ENCODE measurements around the gene MAST4.

MAST4 gene

DNA sequence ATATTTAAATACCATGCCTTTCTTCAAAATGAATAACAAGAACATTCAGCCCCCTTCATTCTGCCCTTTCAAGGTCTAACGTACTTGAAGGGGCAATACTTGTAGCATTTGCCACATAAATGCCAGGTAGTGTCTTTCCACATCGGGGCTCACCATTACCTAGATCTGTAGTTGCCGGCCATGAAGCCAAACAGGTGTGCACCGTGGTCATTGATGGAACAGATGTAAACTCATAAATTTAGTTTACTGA, 407.4 kb downstream of the MAST4 start:
- no peak for DNase-seq

DNA sequence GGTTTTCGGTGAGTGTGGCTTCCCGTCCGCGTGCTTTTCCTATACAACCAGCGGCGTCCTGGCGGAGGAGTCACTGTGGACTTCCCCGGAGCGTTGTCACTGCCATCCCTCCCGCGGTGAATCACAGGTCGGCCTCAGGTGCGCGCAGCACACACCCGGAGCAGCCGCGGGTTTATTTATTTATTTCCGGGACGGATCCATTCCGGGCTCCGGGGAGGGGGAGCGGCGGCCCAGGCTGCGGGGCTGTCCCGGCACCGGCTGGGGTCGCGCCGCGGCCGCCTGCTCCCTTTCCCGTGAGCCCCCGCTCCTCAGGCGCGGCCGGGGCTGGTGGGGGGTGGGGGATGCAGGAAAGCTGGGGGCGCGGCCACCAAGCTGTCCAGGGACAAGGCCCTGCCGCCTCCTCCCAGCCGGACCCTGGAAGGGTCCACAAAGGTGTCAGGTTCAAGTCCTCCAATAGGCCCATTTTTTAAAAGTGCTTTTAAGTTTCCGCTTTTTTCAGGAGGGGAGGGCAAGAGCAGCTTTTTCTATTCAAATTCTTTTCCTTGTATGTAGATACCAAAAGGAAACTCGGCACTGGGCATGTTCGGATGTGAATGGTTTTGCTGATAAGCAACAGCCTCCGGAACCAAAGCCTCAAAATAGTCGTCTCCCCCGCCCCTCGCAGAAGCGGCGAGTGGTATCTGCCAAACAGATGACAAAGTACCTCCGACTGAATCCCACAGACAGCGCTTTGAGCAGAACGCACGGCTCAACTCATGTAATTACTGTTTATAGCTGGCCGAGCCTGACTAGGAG, 407.9 kb downstream of the MAST4 start:
- peak; percentile 85 to 92 for DNase-seq

DNA sequence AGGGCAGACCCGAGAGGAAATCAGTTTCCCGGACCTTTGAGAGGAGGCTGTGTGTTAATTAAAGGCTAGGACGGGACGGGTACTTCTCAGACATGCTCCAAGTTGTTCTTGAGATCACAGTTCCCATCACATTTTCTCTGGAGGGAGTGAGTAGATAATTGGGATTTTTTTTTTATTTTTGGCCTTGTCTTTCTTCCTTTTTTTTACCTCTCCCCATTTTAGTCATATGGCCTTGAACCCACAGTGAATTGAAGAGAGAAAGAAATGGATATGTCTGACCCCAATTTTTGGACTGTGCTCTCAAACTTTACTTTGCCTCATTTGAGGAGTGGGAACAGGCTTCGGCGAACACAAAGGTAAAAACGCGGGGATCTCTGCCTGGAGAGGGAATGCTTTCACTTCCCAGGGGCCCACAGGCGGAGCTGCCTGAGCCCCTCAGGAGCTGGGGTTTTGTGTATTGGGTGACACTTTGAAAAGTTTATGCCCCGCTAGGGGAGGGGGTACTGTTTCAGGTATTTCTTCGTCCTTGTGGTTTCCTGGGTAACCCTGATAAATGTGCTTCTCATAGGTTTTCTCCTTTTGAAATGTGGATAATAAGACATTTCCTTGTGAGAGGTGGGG, 408.6 kb downstream of the MAST4 start:
- DNase-seq: peak in 1 of 2 donors; percentile 10

DNA sequence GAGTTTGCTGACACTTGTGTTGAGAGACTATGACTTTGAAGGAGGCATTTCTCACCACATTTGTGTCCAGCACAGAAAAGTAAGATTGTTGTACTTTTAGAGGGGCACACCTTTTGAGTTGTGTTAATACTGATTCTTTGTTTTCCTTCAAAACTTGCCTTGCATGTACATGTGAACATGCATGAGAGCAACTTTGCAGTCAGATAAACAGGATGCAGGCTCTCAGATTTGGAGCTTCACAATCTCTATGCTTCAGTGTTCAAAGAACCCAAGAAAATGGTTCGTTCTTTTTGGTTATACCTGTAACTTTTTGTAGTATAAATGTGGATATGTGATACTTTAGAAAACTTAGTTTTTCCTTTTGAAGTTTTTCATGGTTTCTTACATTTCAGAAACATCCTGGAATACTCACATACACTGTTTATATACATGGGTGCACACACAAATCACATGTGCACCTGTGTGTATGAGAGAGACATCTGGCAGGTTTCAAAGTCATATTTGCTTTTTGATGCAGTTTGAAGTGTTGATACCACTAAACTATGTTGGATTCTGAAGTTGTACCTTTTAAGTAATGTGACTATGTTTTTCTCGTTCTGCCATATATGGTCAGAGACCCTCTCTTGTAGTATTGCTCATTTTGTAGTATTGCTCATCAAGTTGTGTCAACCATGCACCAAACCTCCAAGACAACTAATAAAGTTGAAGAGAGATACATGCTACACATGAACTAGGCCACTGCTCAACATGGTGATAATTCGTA, 409.7 kb downstream of the MAST4 start:
- no peak for DNase-seq

- no peak for DNase-seq
Measured at GRCh38 chr5:67006500-67006848, 410.3 kb downstream of the MAST4 start.

- DNase-seq: no peak
Measured at GRCh38 chr5:67009028-67009427, 412.8 kb downstream of the MAST4 start.

DNA sequence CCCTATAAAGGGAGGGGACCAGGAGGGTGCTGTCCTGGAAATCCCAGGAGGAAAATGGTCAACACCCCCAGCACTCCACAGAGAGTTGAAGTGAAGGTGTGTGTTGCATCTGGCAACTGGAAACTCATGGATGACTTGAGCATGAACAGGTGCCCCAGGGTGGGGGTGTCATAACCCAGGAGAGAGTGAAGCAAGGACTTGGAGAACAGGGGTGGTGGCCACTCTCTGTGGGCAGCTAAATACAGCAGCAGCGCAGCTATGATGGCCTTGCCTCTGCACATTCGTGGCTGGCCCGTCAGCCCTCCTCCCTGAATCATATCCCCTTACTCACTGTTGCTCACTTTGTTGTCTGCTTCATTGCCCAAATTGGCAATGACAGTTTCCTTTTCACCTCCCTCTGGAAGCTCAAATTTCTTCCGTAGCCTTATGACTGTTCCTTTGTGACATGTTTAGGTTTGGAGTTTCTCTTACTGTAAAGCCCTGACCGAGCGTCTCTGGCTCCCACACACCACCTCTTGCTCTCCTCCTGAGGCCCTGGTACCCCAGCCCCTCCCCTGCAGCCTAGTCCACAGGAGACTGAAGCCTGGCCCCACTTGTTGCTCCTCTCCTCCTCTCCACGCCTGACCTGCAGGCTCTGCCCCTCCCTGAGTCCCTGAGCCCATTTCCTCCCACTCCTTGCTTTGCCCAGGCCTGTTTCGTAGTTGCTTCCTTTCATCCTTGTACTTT, 414.7 kb downstream of the MAST4 start:
- DNase-seq: no peak

DNA sequence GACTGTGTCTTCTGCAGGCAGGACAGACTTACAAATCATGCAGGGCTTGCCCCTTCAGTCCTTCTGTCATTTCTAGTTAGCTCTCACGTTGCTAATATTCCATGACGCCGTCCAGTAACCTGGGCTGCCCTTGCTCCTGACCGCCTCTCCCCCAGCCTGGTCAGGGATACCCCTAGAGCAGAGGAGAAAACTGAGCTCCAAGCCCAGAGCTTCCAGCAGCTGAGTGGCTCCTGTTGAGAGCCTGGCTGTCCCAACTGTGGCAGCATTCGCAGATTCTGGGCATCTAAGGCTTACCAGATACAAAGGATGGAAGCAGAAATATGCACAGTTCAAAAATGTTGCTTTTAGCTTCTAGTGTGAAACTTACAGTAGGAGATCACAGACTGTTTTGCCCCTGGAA, 415.2 kb downstream of the MAST4 start:
- no peak for DNase-seq

DNA sequence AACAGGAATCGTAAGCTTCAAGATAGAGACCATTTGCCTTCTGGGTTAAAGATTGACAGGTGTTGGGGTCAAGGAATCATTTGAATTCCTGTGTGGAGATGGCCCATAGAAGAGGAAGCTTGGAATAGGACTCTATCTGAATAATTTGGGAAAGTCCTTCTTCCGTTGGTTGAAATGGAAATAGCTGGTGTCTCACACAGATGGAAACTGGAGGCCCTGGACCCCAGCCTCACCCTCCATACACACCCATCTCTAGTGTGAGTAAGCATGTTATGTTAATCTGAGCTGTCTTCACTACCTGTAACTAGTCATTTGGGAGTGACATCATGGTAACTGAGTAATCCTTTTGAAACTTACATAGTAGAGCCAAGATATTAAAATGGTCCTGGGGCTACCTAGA, 416.0 kb downstream of the MAST4 start:
- no peak for DNase-seq

DNA sequence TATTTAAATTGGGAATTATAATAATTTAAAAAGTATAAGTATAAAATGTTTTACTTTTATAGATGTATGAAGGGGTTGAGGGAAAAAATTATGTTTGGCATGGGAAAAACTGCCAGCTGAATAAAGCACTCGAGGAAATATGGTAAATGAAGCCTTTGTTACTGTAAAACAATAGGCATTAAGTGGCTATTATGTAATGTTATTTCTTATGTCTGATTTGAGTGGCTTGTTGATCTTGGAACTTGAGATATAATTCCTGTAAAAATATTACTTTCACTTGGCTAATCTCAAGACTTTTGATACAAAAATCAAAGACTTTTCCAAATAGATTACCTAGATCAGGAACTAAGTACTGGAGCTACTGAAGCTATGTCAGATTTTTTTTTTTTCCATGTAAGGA, 417.5 kb downstream of the MAST4 start:
- no peak for DNase-seq

- no peak for DNase-seq
Measured at GRCh38 chr5:67014191-67014590, 418.0 kb downstream of the MAST4 start.

GRCh38 chr5:67014957-67015400, 418.8 kb downstream of the MAST4 start:
- DNase-seq: no peak

- no peak for DNase-seq
Measured at GRCh38 chr5:67015541-67016191, 419.5 kb downstream of the MAST4 start.

- DNase-seq: no peak
Measured at GRCh38 chr5:67019065-67019845, 423.1 kb downstream of the MAST4 start.

DNA sequence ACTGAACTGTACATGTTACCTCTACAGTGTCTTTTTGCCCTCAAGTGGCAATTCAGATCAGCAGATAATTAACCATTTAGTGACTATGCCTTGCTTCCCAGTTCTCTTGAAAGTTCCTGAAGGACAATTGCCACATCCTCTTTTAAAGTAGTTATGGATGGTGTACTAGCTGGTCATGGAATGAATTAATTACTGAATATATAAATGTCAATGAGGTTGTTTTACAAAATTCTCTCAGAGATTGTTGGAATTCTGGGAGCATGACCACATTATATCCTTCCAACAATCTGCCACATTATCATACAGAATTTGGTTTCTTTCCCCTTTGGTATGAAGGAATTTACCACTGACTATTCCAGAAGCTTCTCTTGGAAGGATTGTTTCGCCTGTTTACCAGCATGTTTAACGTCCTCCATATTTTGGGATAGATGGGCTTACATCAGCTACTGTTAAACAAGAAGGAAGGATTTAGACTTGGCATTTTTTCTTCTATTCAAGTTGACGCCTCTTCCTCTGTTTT, 424.0 kb downstream of the MAST4 start:
- DNase-seq: no peak

DNA sequence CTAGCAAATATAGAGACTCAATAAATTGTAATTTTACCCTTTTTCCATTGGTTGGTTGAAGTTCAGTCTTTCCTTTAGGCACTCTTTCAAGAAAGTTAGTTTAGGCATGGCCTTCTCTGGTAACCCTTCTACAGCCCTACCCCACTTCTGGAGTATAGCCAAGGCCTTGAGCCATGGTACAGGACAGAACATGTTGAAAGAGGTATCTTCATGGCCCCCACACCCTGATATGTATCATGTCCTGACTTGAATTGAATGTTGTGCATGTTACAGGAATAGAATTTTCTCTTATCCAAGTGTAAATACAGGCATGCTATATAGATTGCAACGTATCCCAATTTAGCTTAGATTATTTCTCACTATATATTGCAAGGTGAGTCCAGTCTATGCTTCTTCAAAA, 424.8 kb downstream of the MAST4 start:
- no peak for DNase-seq

- DNase-seq: no peak
Measured at GRCh38 chr5:67021521-67021920, 425.3 kb downstream of the MAST4 start.

DNA sequence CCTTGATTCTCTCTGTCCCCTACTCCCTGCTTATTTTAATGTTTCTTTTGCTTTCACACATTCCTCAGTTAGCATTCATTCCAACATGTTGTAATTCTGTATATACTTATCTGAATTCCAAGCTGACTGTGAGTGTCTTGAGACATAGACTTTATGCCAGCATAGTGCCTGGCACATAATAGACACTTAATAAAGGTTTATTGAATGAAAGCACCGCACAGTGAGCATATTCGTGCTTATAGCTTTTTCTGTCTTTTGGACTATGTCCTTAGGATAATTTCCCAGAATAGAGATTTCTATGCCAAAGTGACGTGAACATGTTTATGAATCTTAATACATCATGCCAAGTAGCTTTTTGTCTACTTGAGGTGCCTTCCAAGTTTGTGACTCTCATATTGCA, 425.8 kb downstream of the MAST4 start:
- DNase-seq: no peak

DNA sequence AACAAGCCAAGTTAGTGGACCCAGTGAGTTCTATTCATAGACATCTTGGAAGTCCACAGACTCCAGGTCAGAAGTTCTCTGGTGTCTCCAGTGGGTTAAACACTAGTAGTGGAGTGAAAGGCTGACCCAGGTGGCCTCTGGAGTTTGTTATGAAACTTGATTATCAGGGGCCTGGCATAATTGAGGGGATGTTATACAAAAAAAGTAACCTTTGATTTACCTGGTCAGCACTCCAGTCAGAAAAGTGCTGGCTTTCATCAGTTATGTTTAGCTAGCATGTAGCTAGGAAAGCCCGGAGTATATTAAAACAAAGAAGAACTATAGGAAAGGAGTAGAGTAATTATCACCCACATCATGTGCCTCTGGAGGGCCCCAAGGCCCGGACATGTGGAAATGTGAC, 429.3 kb downstream of the MAST4 start:
- no peak for DNase-seq

GRCh38 chr5:67026278-67026677, 430.1 kb downstream of the MAST4 start:
- no peak for DNase-seq

DNA sequence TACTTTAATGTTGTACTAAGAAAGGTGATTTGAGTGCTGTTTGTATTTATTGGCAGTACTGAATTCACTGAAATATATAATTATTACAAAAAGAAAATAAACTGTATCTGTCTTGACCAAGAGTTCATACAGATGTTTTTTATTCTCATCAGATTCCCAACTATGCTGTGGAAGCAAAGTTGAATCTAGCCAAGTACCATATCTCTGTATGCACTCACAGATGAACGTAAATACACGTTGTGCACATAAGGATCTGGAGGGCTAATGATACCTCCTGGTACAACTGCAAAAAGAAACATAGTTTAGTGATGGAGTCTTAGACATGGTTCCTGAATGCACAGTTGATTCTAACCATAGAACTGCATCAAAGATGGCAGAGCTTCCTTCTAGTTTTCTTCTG, 431.0 kb downstream of the MAST4 start:
- DNase-seq: no peak

GRCh38 chr5:67028371-67028770, 432.2 kb downstream of the MAST4 start:
- DNase-seq: no peak

Measured in CD4-positive, alpha-beta T cell treated with Interferon alpha-2 for 1 hour (primary cell).